Measurements from ENCODE around the gene FBLN2.

Gene FBLN2

DNA sequence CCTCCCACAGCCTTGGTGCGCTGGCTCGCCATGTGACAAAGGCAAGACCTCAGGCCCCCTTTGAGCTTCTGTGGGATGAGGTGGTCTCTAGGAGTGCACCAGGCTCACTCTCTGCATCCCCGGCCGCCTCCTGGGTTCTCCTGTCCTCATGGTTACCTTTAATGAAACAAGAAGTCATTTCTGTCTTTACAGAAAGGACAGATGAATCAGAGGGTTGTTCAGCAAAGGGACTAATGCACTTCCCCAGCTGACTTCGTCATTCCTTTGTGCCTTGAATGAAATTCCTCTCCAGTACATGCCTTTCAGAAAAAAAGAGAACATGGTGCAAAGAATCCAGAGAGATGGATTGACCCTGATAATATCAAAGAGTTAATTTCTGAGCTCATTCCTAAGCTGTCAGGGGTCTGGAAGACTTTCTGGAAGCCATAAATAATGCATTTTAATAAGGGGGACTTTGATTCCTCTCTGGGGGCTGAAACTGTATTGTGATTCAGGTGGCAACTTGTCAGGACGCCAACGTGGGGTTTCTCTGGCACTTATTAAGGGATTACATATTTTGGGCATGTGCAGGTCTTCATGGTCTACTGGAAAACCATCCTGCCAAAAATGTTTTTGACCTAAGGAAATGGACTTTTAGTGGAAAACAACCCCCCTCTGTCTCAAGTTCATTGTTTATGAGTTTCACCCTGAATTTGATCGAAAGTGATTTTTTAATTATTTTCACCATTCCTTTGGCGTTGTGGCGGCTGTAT, 122.7 kb downstream of the FBLN2 start:
- no peak for DNase-seq

DNA sequence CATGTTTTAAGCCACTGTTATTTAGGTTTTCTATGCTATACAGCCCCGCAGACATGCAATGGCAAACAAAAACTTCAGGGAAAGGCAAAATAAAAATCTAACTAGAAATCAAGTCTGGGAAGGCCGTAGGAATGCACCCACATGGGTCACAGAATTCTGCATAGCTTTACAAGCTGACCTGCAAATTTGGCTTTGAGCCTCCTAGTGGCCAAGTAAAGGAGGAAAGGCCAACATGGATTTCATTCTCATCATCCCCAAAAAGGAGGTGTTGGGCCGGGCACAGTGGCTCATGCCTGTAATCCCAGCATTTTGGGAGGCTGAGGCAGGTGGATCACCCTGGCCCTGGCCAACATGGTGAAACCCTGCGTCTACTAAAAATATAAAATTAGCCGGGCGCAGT, 124.3 kb downstream of the FBLN2 start:
- no peak for DNase-seq

DNA sequence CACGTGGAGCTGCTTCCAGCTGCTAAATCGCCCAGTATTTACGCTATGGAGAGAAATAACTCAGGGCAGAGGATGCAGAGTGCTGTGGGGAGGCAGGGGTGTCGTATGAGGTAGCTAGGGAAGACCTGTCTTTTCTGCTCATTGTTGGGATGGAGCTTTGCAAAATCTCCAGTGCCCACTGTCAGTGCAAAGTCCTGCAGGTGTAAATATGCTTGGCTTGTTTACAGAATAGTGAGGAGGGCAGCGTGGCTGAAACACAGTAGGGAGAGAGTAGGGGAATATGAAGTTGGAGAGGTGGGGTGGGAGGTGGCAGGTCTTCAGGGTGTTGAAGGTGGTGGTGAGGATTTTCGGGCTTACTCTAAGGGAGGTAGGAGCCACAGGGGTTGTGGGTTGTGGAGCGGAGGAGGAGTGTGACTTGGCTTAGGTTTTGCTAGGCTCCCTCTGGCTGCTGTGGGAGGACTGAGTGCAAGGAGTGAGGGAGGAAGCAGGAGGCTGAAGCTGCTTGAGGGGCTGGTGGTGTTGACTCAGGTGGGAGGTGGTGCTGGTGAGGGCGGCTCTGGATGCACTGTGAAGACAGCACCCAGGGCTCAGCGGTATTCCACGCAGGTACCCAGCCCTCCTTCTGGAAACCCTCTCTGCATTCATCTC, 125.7 kb downstream of the FBLN2 start:
- no peak for DNase-seq

DNA sequence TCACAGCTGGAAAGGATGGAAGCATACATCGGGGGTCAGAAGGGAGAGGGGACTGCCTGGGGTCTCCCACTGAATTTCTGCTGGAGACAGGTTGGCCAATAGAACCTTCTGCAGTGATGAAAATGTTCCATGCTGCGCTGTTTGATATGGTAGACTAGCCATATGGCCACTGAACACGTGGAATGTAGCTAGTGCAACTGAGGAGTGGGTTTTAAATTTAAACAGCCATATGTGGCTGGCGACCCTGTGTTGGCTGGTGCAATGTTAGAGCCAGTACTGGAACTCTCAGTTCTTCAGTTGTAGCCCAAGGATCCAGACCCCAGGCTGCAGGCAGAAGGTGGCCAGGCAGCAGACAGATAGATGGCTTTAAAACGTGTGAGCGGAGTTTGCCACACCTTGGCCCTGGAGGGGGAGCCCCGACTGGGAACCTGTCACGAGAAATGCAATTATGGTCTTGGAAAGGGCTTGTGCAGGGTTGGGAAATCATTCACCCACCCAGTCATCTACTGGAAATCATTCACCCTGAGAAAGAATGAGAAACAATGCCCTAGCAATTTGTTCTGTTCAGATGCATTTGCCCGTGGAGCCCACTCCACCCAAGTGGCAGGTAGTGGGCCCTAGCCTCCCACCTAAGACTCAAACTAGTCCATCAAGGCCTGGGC, 127.6 kb downstream of the FBLN2 start:
- no peak for DNase-seq

DNA sequence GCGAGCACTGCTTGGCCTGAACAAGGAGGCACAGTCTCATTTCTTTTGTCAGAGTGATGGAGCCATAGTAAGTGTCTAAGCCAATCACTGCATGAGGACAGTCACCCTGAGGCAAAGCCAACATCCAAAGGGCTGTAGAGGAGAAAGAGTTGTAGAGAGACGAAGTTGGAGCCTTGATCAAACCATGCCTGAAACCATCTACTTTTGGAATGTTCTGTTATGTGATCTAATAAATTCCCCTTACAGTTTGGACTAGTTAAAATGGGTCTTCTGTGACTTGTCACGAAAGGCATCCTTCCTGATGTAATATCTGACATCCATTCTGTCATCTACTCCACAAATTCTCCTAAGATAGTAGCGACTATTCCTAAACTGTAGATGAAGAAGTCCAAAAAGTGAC, 128.3 kb downstream of the FBLN2 start:
- DNase-seq = no peak

DNA sequence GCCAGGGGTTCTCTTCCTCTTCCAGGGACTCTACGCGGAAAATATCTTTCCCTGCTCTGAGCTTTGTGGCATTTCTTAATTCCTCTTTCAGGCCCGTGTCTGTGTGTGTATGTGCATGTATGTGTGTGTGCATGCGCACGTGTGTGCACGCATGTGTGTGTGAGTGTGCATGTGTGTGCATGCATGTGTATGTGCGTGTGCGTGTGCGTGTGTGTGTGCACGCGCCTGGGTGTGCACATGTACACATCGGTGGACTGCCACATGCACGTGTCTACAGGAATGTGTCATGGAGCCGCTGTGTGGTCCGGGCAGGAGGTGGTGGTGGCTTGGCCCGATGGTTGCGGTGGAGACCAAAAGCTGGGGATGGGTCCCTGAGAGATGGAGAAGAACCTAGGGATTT, 133.0 kb downstream of the FBLN2 start:
- no peak for DNase-seq

DNA sequence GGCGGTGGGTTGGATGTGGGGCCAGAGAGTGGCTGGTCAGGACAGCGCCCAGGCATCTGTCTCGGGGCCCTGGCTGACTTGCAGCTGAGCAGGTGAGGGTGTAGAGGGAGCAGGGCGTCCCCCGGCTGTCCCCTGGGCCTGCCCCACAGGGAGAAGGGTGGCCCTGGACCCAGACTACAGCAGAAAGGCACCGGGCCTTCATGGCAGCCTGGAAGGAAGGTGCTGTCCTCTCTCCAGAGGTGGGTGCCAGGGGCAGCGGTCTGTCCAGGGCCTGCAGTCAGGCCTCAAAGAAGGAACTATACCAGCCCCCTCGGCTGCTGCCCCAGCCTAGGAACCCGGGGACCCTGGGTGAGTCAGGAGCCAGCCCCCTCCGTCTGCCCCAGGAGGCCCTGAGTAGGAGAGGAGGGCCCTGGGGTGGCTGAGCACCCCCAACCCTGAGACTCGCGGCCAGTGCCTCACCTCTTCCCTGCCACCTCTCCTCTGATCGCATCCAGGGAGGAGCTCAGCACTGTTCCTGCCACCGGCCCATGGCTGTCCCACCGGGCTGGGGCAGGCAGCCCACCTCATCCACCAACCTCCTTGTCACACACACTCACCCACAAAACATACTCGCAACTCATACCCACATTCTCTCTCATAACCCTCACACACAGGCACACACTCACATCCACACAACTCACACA, 133.5 kb downstream of the FBLN2 start:
- DNase-seq = no peak

DNA sequence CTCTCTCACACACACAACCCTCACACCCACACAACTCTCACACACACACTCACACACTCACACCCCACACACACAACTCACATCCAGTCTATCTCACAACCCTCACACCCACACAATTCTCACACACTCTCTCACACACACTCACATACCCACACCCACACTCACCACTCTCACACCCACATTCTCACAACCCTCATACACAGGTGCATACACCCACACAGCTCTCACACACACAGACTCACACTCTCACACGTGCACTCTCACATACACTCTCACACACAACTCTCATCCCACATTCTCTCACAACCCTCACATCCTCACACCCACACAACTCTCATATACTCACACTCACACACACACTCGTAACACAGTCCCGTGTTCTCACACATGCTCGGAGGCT, 134.4 kb downstream of the FBLN2 start:
- no peak for DNase-seq

DNA sequence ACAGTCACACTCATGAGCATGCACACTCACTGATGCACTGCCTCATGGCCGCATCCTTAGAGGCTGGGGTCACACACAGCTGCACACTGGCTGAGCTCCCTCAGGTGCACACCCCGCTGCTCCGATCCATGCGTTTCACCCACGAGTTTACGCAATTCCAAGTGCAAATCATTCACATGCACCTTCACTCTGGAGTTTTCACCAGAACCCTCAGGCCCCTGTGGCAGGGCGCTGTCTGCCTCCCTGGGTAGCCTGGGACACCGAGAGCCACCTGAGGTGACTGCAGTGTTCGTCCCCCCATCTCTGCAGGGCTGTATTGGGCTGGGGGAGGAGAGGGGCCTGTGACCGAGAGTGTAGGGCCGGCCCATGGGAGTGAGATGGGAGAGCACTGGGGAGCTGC, 134.8 kb downstream of the FBLN2 start:
- no peak for DNase-seq

DNA sequence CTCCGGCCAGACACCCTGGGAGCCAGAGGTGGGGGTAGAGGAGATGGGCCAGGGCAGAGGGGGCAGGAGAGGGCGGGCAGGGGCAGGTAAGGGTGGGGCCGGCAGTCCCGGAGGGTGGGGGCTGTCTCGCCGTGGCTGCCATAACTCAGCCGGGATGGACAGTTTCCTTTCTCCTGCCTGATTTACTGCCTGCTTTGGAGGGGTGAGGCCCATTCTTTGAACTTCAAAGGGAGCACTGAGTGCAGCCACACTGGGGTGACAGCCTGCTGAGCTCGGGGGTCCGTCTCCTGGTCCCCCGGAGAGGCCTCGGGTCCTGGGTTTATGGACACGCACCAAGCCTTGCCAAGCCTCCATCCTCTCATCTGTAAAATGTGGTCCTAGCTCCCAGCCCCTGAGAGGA, 135.4 kb downstream of the FBLN2 start:
- no peak for DNase-seq

DNA sequence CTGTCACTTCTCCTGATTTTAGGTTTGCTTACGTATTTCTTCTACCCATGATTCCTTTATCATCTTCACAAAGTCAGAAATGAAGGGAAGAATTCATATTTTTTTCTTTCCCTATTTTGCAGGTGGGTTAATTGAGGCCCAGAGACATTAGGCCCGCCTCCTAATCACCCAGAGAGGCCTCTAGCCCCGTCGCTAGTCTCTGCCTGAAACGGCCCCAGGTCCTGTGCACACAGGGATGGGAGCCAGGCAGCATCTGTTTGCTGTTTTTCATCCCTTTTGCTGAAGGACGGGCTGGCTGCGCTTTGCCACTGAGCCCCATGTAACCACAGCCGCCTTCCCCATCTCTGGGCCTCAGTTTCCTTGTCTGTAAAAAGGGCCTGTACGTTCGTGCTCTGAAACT, 135.9 kb downstream of the FBLN2 start:
- DNase-seq = no peak

DNA sequence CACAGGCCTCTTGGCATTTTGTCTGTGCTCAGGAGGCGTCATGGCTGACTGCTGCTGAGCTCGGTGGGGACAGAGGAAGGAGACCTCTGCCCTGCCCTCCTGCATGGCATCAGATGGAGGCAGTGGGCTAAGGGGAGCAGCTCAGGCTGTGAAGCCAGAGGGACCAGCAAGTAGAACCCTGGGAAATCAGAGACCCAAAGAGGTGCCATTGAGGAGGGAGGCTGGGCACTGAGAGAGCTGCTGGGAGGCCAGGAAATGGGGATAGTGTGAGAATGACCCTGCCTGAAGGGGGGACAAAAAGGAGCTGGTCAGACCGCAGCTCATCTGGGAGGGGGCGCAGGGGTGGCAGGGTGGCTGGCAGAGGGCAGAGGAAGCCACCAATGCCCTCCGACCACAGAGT, 136.8 kb downstream of the FBLN2 start:
- no peak for DNase-seq

DNA sequence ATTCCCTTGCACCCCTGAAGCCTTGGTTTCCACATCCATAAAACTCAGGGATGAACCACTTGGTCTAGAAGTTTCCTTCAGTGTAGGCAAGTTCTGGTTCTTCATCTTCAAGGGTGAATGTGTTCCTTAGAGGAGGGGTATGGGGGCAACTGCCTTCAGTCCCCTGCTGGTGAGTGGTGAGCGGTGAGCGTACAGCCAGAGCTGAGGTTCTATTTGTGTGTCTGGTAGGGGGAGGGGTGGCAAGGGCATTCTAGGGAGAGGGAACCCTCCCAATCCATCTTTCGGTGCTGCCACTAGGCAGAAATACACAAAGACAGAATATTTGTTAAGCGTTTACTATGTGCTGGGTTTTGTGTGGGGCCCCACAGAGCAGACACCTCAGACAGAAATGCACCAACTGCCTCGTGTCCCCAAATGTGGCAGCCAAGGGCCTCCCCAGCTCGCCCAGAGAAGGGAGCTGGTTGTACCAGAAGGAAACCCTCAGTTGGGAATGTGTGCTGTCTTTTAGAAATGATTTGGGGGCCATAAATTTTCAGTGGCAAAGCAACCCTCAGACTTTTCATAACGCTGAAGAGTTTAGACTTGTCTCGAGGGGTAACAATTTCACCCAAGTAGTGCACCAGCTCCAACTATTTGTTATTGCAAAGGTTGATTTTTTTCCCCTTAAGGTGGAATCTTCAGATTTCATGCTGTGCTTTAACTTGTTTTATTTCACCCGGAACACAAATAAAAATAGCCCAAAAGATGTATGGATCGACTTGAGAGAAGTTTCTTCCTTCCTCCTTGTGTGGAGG, 137.6 kb downstream of the FBLN2 start:
- DNase-seq = no peak

DNA sequence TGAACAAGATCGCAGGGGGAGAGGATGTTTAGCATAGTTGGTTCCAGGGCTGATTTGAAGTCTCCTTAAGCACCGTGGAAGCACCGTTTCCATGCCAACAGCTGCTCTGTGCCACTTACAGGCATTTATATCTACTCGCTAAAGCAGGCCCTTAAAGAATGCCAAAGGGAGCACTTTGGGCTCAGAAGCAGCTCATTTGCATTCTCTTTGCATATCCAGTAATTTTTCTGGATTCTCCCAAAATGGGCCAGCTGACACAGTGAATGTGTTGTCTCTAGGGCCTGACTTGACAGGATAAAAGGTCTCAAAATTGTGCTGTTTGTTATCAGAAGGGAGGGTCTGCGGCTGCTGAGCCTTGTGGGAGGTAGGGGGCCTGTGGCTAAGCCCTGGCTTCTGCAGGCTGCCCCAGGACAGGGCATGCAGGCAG, 138.6 kb downstream of the FBLN2 start:
- no peak for DNase-seq

Data from MV-4-11 (cell line).